ENCODE results near the gene NOX5. TPM values are rescaled to one million over a fixed set of nuclear protein-coding genes. Genes with fewer than 3 reads are reported as not detected.

The NOX5 gene
- total RNA-seq, 2 donors from 2014 or later: 0.05 to 0.17 TPM

- no peak overlapping the region for H3K4me3 ChIP-seq
- intact Hi-C loops (cut with DNase I): no loop called here
- no peaks in the 10 kb centered on the region for H3K9me3 ChIP-seq
- H3K36me3 ChIP-seq: no peaks in the 10 kb centered on the region
- no peak overlapping the region for H3K27ac ChIP-seq
- H3K9ac ChIP-seq (ENCODE audit: low read depth in 2 of 2, low read length in 2 of 2): no peak overlapping the region
- no peaks in the 10 kb centered on the region for H3K4me1 ChIP-seq
- no peaks in the 10 kb centered on the region for H3K27me3 ChIP-seq
- DNase-seq: no peak
- TF ChIP-seq CTCF (IDR thresholded peaks at IDR 0.05): no peak
Measured at GRCh38 chr15:69075440-69075839, 60.9 kb downstream of the NOX5 start.

- Histone ChIP-seq H3K9me3 (no peaks in the 10 kb centered on the region), H3K27ac (no peak overlapping the region), H3K27me3 (no peaks in the 10 kb centered on the region), H3K4me1 (no peaks in the 10 kb centered on the region), H3K36me3 (no peaks in the 10 kb centered on the region), H3K4me3 (no peak overlapping the region), H3K9ac (ENCODE audit: low read depth in 2 of 2, low read length in 2 of 2) (no peak overlapping the region)
- no peak for TF ChIP-seq CTCF (IDR thresholded peaks at IDR 0.05)
- peak; percentile 32 for DNase-seq
- intact Hi-C loops (cut with DNase I): no loop called here
Measured at GRCh38 chr15:69076756-69077155, 62.3 kb downstream of the NOX5 start.

- DNase-seq: no peak
- Histone ChIP-seq H3K9ac (ENCODE audit: low read depth in 2 of 2, low read length in 2 of 2) (no peak overlapping the region), H3K9me3 (no peaks in the 10 kb centered on the region), H3K36me3 (no peaks in the 10 kb centered on the region), H3K4me3 (no peak overlapping the region), H3K27me3 (no peaks in the 10 kb centered on the region), H3K4me1 (no peaks in the 10 kb centered on the region), H3K27ac (no peak overlapping the region)
- no peak for TF ChIP-seq CTCF (IDR thresholded peaks at IDR 0.05)
- intact Hi-C loops (cut with DNase I): no loop called here
Measured at GRCh38 chr15:69078638-69079037, 64.1 kb downstream of the NOX5 start.

- peak; percentile 40 for DNase-seq
- Histone ChIP-seq H3K9ac (ENCODE audit: low read depth in 2 of 2, low read length in 2 of 2) (no peak overlapping the region), H3K27ac (no peak overlapping the region)
Measured at GRCh38 chr15:69080295-69081248, 66.1 kb downstream of the NOX5 start.

More at GRCh38 chr15:69080295-69081248, 66.1 kb downstream of the NOX5 start:
- H3K36me3 ChIP-seq: no peaks in the 10 kb centered on the region
- intact Hi-C loops (cut with DNase I): no loop called here
- no peak for TF ChIP-seq CTCF (IDR thresholded peaks at IDR 0.05)
- no peaks in the 10 kb centered on the region for H3K4me1 ChIP-seq
- no peaks in the 10 kb centered on the region for H3K9me3 ChIP-seq
- H3K4me3 ChIP-seq: no peak overlapping the region
- no peaks in the 10 kb centered on the region for H3K27me3 ChIP-seq

All from colonic mucosa (tissue), 4 donors.